C4-2B (cell line): Measurements from ENCODE around the gene SLC10A3.

Source experiments
- CTCF ChIP-seq: fragments of 450-650 bp; conservative IDR thresholded peaks from 2 replicates; pipeline ENCODE4 v1.5.1; 2017; ENCODE audit warnings: mild to moderate bottlenecking
- ZFX ChIP-seq: fragments of 450-650 bp; IDR thresholded peaks from 2 replicates; pipeline ENCODE4 v1.6.1; 2017

GRCh38 chrX:154437971-154438893, 52.2 kb downstream of the SLC10A3 start:
- TF ChIP-seq CTCF (no peak), ZFX (no peak)
